Hematopoietic multipotent progenitor cell treated with erythropoietin and hydrocortisone succinate and interleukin-3 and kit ligand, for 15 days (in vitro differentiated cells): ENCODE data around the gene CYP26A1.
A peak's percentile ranks its signal among the peaks of the same experiment; 100 is the strongest.
"Not testable (repeated sequence)": the region's sequence is repeated elsewhere in the genome, so short reads cannot be mapped to it uniquely, and the experiment has no call there.

ENCODE experiments used
- DNase-seq: peaks from one replicate; pipeline ENCODE4 v3.0.0-alpha.2; 2015; ENCODE audit warnings: low spot score

The CYP26A1 gene

DNA sequence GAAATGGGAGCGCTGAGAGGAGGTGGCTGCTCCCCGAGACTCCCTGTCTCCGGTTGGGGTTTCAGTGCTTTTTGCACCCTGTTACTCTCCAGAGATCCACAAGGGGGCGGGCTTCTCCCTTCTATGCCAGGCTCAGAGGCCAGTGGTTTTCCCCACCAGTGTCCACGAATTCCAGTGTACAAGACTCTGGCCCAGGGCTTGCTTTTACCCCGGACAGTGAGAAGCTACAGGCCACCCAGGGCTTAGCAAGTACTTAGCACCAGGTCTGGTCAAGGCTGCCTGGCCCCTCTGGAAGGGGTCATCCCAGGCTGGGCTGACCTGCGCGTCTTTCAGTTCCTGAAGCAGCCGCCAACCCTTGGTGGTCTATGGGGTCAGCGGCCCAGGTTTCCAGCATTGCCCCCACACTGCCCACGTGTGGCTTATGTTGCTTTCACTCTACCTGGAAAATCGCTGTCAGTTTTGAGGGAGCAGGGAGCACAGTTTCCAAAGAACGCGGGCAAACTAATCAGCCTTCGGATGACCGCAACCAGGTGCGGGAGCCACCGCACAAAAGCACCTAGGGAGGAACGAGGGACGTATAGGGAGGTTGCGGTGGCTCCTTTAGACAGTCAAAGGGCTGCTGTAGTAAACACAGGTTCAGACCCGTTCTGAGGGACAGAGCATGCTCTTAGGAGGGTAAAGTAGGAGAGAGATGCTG is 6.8 kb downstream of the CYP26A1 start:
- peak; percentile 59 for DNase-seq

DNA sequence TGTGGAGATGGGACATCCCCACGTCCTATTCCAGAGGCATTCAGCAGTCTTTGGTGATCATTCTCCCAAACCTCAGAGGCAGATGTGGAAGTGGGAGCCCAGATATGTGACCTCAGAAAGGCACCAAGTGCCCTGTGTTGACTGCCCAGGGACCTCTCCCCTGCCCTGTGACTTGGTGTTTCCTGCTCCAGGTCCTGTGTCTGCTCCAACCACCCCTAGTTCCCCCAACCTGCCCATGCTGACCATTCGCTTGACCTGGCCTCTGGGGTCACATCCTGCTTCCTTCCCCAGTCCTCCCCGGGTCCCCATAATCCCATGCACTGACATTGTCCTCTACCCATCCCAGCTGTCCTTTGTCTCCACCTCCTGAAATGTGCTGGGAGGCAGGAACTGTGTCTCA is 7.6 kb downstream of the CYP26A1 start:
- no peak for DNase-seq

DNA sequence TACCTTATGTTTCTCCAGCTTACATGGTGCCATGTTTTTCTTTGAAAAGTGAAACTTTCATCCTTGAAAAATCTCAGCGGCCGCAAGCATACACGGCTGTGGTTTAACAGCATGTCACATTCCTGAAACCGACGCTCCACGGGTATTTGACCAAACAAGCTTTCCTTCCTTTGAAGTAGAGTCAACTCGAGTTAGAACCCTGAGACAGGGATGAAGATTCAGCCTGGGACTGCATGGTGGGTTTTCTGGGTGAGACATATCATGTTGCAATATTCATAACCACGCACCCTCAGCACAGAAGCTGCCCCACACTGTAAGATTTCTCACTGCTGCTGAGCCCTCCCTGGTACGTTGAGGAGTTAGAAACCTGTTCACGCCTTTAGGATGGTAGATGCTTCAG is 8.1 kb downstream of the CYP26A1 start:
- DNase-seq = no peak

DNA sequence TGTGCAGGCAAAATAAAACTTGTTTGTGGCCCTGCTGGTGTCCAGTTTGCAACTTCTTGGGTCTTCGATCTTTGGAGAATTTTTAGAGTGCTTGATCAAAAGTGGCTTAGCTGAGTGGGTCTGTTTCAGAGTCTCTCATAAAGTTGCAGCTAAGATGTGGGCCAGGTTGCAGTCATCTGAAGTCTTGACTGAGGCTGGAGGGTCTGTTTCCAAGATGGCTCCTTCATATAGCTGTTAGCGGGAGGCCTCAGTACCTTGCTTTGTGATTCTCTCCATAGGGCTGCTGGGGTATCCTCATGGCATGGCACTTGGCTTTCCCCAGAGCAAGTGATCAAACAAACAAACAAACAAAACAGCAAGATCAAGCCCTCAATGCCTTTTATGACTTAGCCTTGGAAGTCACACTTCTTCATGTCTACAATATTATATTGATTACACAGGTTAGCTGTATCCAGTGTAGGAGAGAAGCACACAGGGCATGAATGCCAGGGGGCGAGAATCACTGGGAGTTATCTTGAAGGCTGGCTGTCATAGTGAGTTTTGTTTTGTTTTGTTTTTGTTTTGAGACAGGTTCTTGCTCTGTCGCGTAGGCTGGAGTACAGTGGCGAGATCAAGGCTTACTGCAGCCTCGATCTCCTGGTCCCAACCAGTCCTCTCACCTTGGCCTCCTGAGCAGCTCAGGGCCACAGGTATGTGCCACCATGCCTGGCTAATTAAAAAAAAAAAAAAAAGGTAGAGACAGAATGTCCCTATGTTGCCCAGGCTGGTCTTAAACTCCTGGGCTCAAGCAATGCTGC is 10.2 kb downstream of the CYP26A1 start:
- no peak for DNase-seq

DNA sequence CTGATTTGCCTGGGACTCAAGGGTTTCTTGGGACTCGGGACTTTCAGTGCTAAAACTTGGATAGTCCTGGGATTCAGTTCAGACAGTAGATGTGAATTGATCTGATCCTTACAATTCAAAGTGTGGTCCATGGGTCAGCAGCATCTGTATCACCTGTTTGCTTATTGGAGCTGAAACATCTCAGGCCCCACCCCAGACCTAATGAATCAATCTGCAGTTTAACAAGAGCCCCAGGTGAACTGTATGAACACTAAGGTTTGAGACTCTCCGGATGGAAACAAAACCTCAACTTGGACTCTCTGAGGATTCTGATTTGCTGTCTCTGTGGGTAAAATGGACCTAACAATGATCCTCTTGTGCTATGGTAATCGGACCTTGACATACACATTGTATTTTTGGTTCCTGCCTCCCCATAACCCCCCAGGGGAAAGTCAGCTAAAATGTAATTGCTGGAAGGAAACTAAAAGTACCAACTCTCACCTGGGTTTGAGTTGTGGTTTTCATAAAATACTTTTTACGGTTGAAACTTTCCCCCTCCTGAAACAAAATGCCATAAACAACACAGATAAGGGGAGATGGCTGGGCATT is 11.7 kb downstream of the CYP26A1 start:
- no peak for DNase-seq

DNA sequence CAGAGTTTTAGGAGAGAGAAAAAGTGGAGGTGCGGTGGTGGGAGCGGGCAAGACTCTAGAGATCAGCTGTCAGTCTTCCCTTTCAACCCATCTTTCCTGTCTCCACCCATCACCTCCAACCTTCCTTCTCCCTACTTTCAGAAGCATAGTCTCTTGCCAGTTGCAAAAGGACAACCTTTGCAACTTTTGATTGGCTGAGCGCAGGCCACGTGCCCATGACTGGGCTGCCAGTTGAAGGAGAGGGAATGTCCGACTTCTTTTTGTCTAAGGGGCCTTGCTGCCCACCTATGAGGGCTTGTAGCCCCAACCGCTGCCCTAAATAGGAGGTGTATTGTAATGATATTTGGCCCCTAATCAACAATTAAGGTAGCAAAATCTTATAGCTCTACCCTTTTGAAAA is 12.6 kb downstream of the CYP26A1 start:
- no peak for DNase-seq

DNA sequence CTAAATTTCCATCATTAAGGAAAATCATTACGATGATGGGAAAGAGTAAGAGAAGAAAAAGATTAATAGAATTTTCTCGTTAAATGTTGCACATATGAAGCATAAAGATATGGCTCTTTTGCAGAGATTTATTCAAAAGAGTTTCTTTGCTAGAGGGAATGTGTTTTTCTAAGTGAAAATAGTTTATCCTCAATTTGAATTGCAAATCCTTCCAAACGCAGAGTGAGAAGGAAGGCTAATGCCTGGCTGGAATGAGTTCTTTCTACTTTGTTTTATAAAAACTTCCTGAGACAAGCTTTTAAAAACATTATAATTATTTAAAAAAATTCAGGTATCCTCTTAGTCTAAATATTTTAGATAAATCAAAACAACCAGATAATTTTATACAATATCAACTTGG is 14.2 kb downstream of the CYP26A1 start:
- DNase-seq = no peak

DNA sequence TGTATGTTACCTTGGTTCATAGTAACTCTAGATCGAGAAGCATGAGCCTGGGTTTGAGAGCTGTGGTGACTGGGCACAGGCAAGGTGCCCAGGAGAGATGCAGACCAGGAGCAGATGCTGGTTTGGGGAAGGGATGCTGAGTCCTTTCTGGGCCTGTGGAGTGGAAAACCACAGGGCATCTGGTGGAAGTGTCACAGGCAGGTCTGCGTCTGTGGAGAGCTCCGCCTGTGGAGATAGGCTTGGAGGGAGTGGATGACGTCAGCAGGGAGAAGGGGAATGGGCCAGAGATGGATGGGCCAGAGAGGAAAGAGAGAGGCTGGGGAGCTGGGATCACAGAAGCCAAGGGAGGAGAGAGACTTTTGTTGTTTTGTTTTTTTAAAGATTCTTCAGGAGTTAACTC is 14.8 kb downstream of the CYP26A1 start:
- no peak for DNase-seq

DNA sequence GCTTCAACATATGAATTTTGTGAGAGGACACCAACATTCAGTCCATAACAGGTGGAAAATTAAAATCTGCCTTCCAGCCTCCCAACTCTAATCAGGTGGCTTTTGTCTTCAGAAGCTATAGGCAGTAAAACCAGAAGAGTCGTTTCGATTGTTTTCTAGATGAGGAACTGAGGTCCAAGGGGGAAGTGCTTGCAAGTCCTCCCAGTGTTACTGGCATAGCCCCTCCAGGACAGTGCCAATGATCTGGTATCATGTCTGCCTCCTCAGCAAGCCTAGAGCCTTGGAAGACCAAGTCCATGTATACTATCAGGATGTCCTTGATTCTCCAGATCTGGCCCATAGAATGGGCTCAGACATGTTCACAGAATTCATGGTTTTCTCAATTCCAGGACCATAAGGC is 16.9 kb downstream of the CYP26A1 start:
- DNase-seq = no peak

DNA sequence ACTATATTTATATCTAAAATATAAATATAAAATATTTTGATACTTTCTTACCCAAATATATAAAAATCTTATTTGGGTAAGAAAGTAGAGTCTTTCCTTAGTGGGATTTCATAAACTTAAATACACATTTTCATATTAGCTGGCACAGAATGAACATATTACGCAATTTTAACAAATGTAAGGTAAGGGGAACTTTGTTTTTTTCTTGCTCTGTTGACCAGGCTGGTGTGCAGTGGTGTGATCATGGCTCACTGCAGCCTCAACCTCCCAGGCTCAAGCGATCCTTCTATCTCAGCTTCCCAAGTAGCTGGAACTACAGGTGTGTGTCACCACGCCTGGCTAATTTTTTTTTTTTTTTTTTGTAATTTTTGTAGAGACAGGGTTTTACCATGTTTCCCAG is 18.3 kb downstream of the CYP26A1 start:
- DNase-seq = no peak

DNA sequence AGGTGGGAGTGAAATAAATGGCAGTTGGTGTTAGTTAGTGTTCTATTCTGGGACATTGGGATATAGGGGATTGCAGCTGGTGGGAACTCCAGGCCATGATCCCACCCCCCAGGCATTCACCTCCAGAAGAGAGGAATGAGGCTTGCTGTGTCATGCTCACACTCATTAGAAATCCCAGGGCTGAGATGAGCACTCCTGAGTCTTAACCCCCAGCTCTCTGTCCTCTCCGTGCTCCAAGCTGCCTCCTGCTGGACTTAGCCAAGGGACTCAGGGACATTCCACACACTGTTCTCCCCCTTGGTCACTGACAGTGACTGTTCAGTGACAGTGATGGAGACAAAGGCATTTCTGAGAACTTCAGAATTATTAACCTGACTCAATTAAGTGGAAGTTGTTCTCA is 21.5 kb downstream of the CYP26A1 start:
- no peak for DNase-seq

DNA sequence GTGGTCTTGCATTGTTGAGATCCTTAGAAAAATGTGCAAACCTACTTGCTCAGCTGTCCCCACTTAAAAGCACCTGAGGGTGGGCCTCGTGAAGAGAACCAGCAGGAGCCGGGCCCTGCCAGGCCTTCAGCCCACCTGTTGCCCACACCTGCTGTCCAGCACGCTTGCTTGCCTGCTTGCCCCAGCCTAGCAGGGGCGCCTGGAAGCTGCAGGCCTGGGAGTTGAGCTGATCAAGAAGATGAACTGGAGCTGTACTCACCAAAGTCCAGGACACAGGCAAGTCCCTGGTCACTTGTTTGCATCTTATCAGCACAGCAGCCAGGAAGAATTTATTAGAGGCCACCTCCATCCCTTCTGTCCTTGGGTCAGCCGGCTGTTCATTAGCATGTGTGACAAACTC is 23.2 kb downstream of the CYP26A1 start:
- no peak for DNase-seq

DNA sequence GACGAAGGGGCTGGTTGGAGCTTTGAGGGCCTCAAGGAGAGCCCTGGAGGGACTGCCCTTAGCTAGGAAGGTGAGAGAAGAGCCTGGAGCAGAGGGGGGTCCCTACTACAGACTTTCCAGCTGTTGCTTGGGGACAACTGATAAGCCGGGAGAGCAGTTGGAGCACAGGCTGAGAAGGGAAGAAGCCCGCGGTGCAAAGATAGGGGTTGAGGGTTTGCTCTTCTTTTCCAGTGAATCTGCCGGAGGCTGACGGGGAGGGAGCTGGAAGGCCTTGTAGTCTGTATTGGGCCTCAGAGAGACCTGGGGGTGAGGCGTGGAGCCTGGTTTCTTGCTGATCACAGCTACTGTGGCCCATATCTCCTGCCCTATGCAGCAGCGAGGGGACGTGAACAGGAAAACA is 23.7 kb downstream of the CYP26A1 start:
- DNase-seq = no peak

DNA sequence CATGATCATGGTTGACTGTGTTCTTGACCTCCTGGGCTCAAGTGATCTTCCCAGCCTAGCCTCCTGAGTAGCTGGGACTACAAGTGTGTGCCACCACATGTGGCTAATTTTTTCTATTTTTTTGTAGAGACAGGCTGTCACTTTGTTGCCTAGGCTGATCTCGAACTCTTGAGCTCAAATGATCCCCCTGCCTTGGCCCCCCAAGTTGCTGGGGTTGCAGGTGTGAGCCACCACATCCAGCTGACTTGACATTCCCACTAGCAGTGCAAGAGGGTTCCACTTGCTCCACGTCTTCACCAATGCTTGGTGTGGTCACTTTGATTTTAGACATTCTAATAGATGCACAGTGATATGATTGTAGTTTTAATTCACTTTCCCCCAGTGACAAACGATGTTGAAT is 25.1 kb downstream of the CYP26A1 start:
- DNase-seq = no peak

DNA sequence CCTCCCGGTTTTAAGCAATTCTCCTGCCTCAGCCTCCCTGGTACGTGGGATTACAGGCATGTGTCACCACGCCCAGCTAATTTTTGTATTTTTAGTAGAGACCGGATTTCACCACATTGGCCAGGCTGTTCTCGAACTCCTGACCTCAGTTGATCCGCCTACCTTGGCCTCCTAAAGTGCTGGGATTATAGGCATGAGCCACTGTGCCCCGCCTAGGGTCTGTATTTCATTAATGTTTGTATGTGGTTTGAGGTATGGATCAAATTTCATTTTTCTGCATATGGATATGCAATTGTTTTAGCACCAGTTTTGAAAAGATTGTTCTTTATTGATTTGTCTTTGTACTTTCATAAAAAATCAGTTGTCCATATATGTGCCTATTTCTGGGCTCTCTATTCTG is 26.0 kb downstream of the CYP26A1 start:
- no peak for DNase-seq

DNA sequence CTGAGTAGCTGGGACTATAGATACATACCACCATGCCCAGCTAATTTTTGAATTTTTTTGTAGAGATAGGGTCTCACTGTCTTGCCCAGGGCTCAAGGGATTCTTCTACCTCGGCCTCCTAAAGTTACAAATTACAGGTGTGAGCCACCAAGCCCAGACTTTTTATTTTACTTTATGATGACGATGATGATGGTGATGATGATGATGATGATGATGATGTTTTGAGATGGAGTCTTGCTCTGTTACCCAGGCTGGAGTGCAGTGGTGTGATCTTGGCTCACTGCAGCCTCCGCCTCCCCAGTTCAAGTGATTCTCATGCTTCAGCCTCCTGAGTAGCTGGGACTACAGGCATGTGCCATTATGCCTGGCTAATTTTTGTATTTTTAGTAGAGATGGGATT is 27.5 kb downstream of the CYP26A1 start:
- DNase-seq = not testable (repeated sequence)

DNA sequence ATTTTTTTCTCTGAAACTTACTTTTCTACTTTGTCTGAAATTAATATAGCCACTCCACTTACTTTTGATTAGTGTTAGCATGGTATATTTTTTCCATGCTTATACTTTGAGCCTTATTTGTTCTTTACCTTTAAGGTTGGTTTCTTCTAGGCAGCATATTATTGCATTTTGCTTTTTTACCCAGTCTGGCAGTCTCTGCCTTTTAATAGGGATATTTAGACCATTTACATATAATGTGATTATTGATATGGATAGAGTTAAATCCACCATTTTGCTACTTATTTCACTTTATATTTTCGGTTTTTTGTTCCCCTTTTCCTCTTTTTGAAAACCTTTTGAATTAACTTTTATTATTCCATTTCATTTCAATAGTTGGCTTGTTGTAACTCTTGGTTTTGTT is 30.3 kb downstream of the CYP26A1 start:
- DNase-seq = no peak

DNA sequence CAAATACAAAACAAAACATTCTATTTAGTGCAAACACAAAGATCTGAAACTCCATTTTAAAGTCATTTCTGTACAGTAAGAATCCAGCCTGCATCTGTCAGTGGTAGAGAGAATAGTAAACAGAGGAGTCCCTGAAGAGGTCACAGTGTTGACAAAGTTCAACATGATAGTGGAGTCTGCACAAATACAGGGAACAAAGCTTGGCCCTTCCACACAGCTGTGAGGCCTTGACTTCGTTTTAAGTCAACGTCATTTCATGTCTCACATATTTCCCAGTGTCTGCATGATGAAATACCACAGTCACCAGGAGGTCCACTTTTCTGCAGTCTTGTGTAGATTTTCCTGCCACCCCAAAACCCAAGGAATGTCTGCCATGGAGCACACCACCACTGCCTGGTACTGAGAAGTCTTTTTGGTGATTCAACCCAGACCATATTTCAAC is 33.0 kb downstream of the CYP26A1 start:
- DNase-seq = no peak

DNA sequence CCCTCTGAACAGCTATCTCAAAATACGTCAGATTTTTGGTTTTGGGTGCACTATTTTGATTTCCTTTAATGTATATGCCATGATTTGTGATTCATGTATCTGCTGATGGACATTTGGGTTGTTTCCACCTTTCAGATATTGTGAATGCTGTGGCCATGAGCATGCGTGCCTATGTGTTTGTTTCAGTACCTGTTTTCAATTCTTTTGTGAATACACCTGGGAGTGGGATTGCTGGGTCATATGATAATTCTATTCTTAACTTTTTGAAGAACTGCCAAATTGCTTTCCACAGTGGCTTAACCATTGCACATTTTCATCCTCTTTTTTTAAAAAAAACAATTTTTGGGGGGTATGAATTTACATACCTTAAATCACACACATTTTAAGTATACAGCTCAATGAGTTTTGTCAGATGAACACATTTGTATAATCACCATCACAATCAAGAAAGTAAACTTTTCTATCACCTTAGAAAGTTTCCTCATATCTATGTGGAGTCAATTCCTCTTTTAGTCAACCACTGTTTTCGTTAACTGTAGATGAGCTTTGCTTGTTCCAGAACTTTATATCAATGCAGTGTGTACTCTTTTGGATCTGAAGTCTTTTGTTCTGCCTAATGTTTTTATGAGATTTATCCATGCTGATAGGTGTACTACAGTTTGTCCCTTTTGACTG is 36.9 kb downstream of the CYP26A1 start:
- DNase-seq = no peak

DNA sequence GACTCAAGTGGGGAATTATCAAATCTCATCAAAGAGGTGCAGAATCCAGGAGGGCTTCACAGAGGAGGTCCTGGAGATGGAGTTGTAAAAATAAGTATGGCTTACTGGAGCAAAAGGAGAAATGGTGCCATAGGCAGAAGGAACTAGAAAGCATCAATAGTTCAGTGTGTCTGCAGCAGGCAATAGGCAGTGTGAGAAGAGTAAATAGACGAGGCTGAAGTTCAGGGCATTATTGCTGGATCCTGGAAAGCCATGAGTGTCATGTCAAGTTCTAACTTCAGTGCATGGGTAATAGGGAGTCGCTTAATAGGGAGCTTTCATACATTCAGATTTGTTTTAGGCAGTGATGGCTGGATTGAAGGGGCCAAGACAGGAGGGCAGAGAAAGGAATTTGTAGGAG is 39.3 kb downstream of the CYP26A1 start:
- DNase-seq = no peak

DNA sequence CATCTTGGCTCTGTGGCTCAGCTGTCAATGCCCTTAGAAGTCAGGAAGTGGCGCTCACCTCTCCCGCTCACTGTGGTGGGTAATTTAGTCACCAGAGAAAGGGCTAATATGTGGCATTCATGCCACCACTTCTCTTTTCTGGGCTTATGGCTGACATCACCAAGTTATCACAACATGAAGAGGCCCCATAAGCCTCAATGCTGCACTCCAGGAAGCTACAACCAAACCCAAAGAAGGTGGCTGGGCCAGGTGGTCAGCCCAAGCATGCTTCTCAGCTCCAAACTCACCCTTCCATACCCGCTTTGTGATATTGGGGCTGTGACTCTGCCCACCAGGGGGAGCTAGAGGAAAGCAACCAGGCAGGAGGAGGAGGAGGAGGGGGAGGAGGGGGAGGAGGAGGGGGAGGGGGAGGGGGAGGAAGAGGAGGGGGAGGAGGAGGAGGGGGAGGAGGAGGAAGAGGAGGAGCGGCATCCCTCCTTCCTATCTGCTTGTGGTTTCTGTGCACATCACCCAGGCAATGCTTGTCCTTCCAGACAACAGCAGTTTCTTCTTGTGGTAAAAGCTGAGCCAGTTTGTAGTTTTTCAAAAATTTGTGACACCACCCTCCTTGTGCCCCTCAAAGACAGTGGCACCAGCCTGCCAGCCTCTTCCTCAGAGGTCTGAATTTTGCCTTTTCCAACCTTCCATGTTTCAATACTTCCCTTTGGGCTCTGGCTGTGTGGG is 42.1 kb downstream of the CYP26A1 start:
- peak; percentile 63 for DNase-seq

DNA sequence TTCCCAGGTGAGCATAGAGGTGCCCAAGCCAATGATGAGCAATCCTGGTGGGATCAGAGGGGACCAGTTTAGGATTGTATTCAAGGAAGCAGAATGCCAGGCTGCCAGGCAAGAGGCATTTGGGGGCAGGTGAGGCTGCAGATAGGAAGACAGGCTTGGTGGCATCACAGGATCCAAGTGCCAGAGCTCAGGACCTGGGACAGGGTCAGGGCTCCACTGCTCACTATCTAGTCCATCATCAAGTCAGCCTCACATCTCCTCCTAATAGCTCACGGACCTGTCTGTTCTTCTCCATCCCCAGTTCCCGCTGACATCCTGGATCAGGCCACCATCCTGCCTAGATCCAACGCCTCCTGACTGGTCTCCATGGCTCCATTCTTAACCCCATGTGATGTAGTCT is 47.6 kb downstream of the CYP26A1 start:
- no peak for DNase-seq
